ENCODE data around the gene NMRK1. TPM values are rescaled to one million over a fixed set of nuclear protein-coding genes. Genes with fewer than 3 reads are reported as not detected.

Gene NMRK1
- total and polyA plus RNA-seq, 2 of the 13 experiments (the other 11 are each of a cell fraction or from before 2014, with no cell fraction given), result 9.1 to 12.9 TPM

DNA sequence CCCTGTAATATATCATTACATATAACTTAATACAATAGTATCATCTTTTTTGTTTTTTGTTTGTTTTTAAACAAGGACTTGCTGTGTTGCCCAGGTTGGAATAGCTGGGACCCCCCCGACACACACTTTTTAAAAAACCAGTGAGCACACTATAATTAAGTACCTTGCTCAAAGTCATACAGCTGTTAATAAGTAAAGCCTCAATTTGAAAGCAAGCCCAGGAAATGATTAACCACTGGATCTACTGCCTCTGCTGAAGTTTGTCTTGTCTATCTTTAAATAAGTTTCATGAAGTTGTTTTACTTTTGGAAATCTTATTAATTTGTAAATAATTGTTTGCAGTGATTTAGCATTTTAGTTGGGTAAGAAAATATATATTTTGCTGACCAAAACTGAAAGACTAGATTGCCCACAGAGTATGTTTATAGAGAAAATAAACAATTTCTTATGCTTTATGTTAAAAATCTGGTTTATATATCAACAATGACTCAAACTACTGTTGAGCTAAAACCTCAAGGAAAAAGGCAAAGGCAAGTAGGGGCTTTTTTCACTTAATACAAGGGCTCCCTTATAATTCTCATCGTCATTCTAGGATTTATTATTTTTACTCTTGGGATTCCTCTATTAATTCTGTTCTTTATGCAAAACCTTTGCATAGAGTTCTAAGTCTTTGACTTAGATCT, 54.0 kb downstream of the NMRK1 start:
- in situ Hi-C loops (cut with HindIII; ENCODE audit: extremely low pct_ligation_motif_present, low pct_unique_long_range_greater_than_20kb), result no loop called here
- 47% methylated on average over 2 of the region's 2 CpGs for WGBS (ENCODE audit: low lambda C conversion rate)
- BruUV-seq (replicated peaks), result no TSS peak

DNA sequence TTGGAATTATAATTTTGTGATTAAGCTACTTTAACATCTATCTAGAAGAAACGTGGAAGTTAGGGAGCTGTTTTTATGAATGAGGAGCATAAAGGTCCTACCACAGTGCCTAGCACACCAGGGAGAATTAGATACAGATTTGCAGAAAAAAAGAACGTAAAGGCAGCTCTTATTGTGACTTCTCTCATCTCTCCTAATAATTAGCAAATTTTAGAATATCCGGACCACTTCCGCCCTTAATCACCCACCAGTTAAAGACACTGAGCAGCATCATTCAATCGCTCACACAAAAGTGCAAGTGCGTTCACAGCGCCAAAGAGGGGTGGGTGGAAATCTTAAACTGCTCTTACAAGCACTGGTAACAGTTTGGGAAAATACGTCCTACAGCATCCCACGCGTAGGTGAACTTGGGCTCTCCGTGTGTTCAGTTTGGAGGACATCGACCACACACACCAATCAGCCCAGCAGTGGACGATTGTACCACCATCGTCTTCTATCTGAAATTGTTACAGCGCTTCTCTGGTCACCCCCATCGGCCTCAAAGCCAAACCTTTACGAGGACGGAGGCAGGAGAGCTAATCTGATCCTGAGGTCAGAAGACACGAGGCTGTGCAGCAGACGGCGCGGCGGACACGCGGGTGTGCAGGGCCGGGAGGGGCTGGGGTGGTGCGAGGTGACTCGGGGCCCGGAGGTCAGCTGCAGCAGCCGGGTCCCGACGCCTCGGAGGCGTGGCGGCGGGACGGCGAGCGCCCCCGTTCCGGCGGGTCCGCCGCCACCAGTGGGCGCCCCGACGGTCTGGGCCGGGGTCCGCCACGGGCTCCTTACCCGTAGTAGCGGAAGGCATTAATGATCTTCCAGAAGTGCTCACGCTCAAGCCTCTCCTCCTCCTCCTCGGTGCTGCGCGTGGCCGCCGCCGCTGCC, 60.5 kb downstream of the NMRK1 start:
- CTCF ChIA-PET (ENCODE audit: low intra/inter-chr PET ratio, low total read pairs), result no interaction called here
- BruUV-seq (replicated peaks), result no TSS peak
- Histone ChIP-seq H4K20me1 (ENCODE audit: insufficient read depth, low read length) (peaks cover 5% of the 10 kb centered on the region; the same call in 1 of the 2 replicates), H3K9ac (ENCODE audit: insufficient read depth, low read depth, low read length) (peak overlapping the region; percentile 90), H3K4me1 (ENCODE audit: insufficient read depth, low read length) (peaks cover 38% of the 10 kb centered on the region), H3K27me3 (ENCODE audit: control insufficient read depth in 1 of 2, insufficient read depth in 2 of 2, low read length in 2 of 2) (no peaks in the 10 kb centered on the region; a peak in 1 of 5 replicates), H3K4me3 (replicated peaks in 1 of 3; ENCODE audit: insufficient read depth in 1 of 3, low read depth in 2 of 3, low read length in 3 of 3) (peak overlapping the region; percentile 57 to 79 (median 69)), H3K36me3 (replicated peaks in 1 of 2; ENCODE audit: control insufficient read depth in 1 of 2, insufficient read depth in 2 of 2, low read length in 2 of 2) (no peaks in the 10 kb centered on the region), H2AFZ (ENCODE audit: low read length) (no peak overlapping the region), H3K27ac (ENCODE audit: extremely low read length, insufficient read depth, low read length) (peak overlapping the region; percentile 94), H3K9me3 (ENCODE audit: low read length) (no peaks in the 10 kb centered on the region), H3K4me2 (ENCODE audit: low read depth, low read length) (peak overlapping the region; percentile 83), H3K79me2 (ENCODE audit: insufficient read depth, low read length) (peaks cover 48% of the 10 kb centered on the region)
- POLR2A ChIA-PET, result interaction anchor here (0.6 to 3.1 kb wide), 11 partner anchors 15 to 1375 kb away, joined by 3 to 18 read pairs (median 4); partner anchors contain the start of genes C9orf40, NMRK1 and OSTF1
- peak; percentile 83 for ATAC-seq
- peak; percentile 30 for DNase-seq (ENCODE audit: low spot score)
- FAIRE-seq, result no peak
- in situ Hi-C loops (cut with HindIII; ENCODE audit: extremely low pct_ligation_motif_present, low pct_unique_long_range_greater_than_20kb) (loop anchor here (5.0 kb wide), 1 partner anchor 50 kb away; no protein-coding TSS in a partner anchor), intact Hi-C loops (cut with micrococcal nuclease; ENCODE audit: unreplicated experiment) (loop anchor here (1.0 to 5.0 kb wide), 4 partner anchors 49 to 253 kb away; partner anchors contain the start of genes C9orf40, NMRK1 and OSTF1)
- WGBS (ENCODE audit: low lambda C conversion rate), result 0% methylated on average over 8 of the region's 59 CpGs
- TF ChIP-seq MIXL1 (CRISPR knock-in tag; IDR thresholded peaks at IDR 0.05) (no peak), SP140L (CRISPR knock-in tag; IDR thresholded peaks at IDR 0.05; ENCODE audit: borderline replicate concordance) (no peak), NFE2 (CRISPR knock-in tag; IDR thresholded peaks at IDR 0.05) (no peak), NFKBIZ (CRISPR knock-in tag; IDR thresholded peaks at IDR 0.05) (no peak), KDM5B (CRISPR knock-in tag; IDR thresholded peaks at IDR 0.05; ENCODE audit: borderline replicate concordance) (no peak; the same call in 1 of the 2 replicates), ZNF616 (CRISPR knock-in tag; IDR thresholded peaks at IDR 0.05; ENCODE audit: low read depth) (no peak; the same call in 1 of the 2 replicates), ZNF550 (CRISPR knock-in tag; IDR thresholded peaks at IDR 0.05; ENCODE audit: borderline replicate concordance) (no peak)
- TF ChIP-seq, protein P1, sequence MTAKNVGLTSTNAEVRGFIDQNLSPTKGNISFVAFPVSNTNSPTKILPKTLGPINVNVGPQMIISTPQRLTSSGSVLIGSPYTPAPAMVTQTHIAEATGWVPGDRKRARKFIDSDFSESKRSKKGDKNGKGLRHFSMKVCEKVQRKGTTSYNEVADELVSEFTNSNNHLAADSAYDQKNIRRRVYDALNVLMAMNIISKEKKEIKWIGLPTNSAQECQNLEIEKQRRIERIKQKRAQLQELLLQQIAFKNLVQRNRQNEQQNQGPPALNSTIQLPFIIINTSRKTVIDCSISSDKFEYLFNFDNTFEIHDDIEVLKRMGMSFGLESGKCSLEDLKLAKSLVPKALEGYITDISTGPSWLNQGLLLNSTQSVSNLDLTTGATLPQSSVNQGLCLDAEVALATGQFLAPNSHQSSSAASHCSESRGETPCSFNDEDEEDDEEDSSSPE (CRISPR knock-in tag; IDR thresholded peaks at IDR 0.05), result no peak; the same call in 1 of the 2 replicates
- TF ChIP-seq, protein P2, sequence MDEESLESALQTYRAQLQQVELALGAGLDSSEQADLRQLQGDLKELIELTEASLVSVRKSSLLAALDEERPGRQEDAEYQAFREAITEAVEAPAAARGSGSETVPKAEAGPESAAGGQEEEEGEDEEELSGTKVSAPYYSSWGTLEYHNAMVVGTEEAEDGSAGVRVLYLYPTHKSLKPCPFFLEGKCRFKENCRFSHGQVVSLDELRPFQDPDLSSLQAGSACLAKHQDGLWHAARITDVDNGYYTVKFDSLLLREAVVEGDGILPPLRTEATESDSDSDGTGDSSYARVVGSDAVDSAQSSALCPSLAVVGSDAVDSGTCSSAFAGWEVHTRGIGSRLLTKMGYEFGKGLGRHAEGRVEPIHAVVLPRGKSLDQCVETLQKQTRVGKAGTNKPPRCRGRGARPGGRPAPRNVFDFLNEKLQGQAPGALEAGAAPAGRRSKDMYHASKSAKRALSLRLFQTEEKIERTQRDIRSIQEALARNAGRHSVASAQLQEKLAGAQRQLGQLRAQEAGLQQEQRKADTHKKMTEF (CRISPR knock-in tag; IDR thresholded peaks at IDR 0.05), result no peak
- TF ChIP-seq, protein P3, sequence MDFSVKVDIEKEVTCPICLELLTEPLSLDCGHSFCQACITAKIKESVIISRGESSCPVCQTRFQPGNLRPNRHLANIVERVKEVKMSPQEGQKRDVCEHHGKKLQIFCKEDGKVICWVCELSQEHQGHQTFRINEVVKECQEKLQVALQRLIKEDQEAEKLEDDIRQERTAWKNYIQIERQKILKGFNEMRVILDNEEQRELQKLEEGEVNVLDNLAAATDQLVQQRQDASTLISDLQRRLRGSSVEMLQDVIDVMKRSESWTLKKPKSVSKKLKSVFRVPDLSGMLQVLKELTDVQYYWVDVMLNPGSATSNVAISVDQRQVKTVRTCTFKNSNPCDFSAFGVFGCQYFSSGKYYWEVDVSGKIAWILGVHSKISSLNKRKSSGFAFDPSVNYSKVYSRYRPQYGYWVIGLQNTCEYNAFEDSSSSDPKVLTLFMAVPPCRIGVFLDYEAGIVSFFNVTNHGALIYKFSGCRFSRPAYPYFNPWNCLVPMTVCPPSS (IDR thresholded peaks at IDR 0.05), result no peak

More for the DNA sequence above, 54.0 kb downstream of the NMRK1 start:
- 0 out of 3 replicates have a peak, but pooled peaks have one; percentile 36 for ATAC-seq
- ChIA-PET POLR2A (no interaction called here), CTCF (ENCODE audit: low intra/inter-chr PET ratio, low total read pairs) (no interaction called here)
- Histone ChIP-seq H3K9me3 (ENCODE audit: low read length) (no peaks in the 10 kb centered on the region), H3K27ac (ENCODE audit: extremely low read length, insufficient read depth, low read length) (no peak overlapping the region), H3K27me3 (ENCODE audit: control insufficient read depth in 1 of 2, insufficient read depth in 2 of 2, low read length in 2 of 2) (0 out of 5 replicates have a peak, but pooled peaks cover 0 to 1% of the 10 kb centered on the region in 2 experiments), H3K4me1 (ENCODE audit: insufficient read depth, low read length) (peaks cover 13% of the 10 kb centered on the region; the same call in 1 of the 2 replicates), H2AFZ (ENCODE audit: low read length) (no peak overlapping the region), H4K20me1 (ENCODE audit: insufficient read depth, low read length) (no peaks in the 10 kb centered on the region), H3K9ac (ENCODE audit: insufficient read depth, low read depth, low read length) (no peak overlapping the region), H3K79me2 (ENCODE audit: insufficient read depth, low read length) (no peaks in the 10 kb centered on the region), H3K4me3 (replicated peaks in 1 of 3; ENCODE audit: insufficient read depth in 1 of 3, low read depth in 2 of 3, low read length in 3 of 3) (no peak overlapping the region), H3K36me3 (replicated peaks in 1 of 2; ENCODE audit: control insufficient read depth in 1 of 2, insufficient read depth in 2 of 2, low read length in 2 of 2) (no peaks in the 10 kb centered on the region), H3K4me2 (ENCODE audit: low read depth, low read length) (no peak overlapping the region; the same call in 1 of the 2 replicates)
- TF ChIP-seq MED8 (CRISPR knock-in tag; IDR thresholded peaks at IDR 0.05; ENCODE audit: insufficient replicate concordance) (no peak), PCBP2 (optimal IDR thresholded peaks at IDR 0.05; ENCODE audit: low read depth, low read length, poor library complexity, severe bottlenecking) (no peak), ZNF878 (CRISPR knock-in tag; IDR thresholded peaks at IDR 0.05) (no peak)
- FAIRE-seq, result no peak
- intact Hi-C loops (cut with micrococcal nuclease; ENCODE audit: unreplicated experiment), result no loop called here
- DNase-seq (ENCODE audit: low spot score), result no peak

Measured in HepG2 (cell line).